Ovary (tissue), 3 donors: Measurements from ENCODE around the gene COPZ2.

Source experiments
- POLR2A ChIP-seq: fragments of 450-650 bp; IDR thresholded peaks from one replicate; pipeline ENCODE4 v1.6.1; 2017; ENCODE audit warnings: antibody characterized with exemption, mild to moderate bottlenecking, moderate library complexity
- TF ChIP-seq, protein P1 (sequence below), 3 donors: fragments of 450-650 bp in 2 of 3; fragments of 200-600 bp in 1 of 3; IDR thresholded peaks; one replicate each; pipeline versions ENCODE4 v1.5.1 to v1.8.0; 2016 to 2022; ENCODE audit warnings: antibody characterized with exemption in 3 of 3, mild to moderate bottlenecking in 1 of 3
- donor health status: DM: no; HTN: no; CAD: no.

DNA sequence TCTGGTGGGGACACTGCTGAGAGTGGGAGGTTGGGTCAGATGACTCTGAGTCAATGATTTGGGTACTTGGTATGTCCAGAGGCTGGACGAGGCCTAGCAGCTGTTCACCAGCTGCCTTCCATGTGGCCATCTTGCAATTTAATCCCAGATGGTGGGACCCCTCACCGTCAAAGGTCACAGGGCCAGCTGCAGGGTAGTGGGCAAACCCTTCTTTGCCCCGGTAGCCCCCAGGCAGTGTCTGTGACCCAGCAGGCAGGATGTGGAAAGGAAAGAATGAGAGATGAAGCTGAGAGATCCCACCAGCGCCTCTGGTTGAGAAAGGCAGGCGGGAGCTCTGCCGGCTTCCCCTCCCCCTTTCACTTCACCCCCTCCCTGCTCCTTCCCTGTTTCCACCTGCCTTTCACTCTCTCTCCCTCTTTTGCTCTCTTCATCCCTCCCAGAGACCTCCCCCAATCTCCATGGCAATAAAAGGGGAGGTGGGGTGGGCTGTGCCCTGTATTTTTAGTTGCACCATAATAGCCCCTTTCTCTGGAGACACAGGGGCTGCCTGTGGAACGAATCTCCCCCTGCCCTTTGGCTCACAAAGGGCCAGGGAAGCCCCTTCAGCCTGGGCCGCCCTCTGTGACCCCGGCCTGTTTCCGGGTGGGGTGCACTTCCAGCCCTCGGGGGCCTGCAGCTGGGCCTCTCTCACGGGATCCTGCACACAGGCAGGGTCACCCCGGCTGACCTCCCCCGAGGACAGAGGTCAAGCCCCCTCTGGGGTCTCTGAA is 46.5 kb downstream of the COPZ2 start:
- TF ChIP-seq, protein P1, sequence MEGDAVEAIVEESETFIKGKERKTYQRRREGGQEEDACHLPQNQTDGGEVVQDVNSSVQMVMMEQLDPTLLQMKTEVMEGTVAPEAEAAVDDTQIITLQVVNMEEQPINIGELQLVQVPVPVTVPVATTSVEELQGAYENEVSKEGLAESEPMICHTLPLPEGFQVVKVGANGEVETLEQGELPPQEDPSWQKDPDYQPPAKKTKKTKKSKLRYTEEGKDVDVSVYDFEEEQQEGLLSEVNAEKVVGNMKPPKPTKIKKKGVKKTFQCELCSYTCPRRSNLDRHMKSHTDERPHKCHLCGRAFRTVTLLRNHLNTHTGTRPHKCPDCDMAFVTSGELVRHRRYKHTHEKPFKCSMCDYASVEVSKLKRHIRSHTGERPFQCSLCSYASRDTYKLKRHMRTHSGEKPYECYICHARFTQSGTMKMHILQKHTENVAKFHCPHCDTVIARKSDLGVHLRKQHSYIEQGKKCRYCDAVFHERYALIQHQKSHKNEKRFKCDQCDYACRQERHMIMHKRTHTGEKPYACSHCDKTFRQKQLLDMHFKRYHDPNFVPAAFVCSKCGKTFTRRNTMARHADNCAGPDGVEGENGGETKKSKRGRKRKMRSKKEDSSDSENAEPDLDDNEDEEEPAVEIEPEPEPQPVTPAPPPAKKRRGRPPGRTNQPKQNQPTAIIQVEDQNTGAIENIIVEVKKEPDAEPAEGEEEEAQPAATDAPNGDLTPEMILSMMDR (IDR thresholded peaks at IDR 0.05) = no peak
- TF ChIP-seq POLR2A = no peak
